ENCODE measurements around the gene SH3BP5L. TPM values are rescaled to one million over a fixed set of nuclear protein-coding genes. Genes with fewer than 3 reads are reported as not detected.
"Not testable (repeated sequence)": the region's sequence is repeated elsewhere in the genome, so short reads cannot be mapped to it uniquely, and the experiment has no call there.

The SH3BP5L gene
- total RNA-seq, 1 donor from 2014 or later, result 25.1 TPM

GRCh38 chr1:248815407-248816034 is 10.2 kb downstream of the SH3BP5L start:
- intact Hi-C loops (cut with DNase I), result no loop called here
- no peak for DNase-seq (ENCODE audit: low spot score)

GRCh38 chr1:248814351-248814750 is 11.4 kb downstream of the SH3BP5L start:
- intact Hi-C loops (cut with DNase I), result no loop called here
- DNase-seq (ENCODE audit: low spot score), result no peak

- intact Hi-C loops (cut with DNase I), result no loop called here
- no peak for DNase-seq (ENCODE audit: low spot score)
Measured at GRCh38 chr1:248813546-248813945, 12.2 kb downstream of the SH3BP5L start.

GRCh38 chr1:248812736-248813425 is 12.8 kb downstream of the SH3BP5L start:
- intact Hi-C loops (cut with DNase I), result no loop called here

GRCh38 chr1:248811514-248812490 is 13.9 kb downstream of the SH3BP5L start:
- DNase-seq (ENCODE audit: low spot score), result no peak
- intact Hi-C loops (cut with DNase I), result no loop called here

More at GRCh38 chr1:248812736-248813425, 12.8 kb downstream of the SH3BP5L start:
- DNase-seq (ENCODE audit: low spot score), result no peak

- DNase-seq (ENCODE audit: low spot score), result no peak
Measured at GRCh38 chr1:248810727-248811513, 14.8 kb downstream of the SH3BP5L start.

GRCh38 chr1:248810000-248810726 is 15.6 kb downstream of the SH3BP5L start:
- intact Hi-C loops (cut with DNase I), result loop anchor here (5.0 kb wide), 1 partner anchor 108 kb away; the partner anchor contains the start of gene OR14I1
- no peak for DNase-seq (ENCODE audit: low spot score)

More at GRCh38 chr1:248810727-248811513, 14.8 kb downstream of the SH3BP5L start:
- intact Hi-C loops (cut with DNase I), result no loop called here

GRCh38 chr1:248808876-248809275 is 16.8 kb downstream of the SH3BP5L start:
- intact Hi-C loops (cut with DNase I), result loop anchor here (5.0 kb wide), 1 partner anchor 107 kb away; the partner anchor contains the start of gene OR14I1
- DNase-seq (ENCODE audit: low spot score), result no peak

- intact Hi-C loops (cut with DNase I), result loop anchor here (1.0 to 5.0 kb wide), 2 partner anchors 105 to 186 kb away; partner anchors contain the start of gene OR14I1
Measured at GRCh38 chr1:248807067-248807737, 18.5 kb downstream of the SH3BP5L start.

GRCh38 chr1:248805876-248806275 is 19.8 kb downstream of the SH3BP5L start:
- intact Hi-C loops (cut with DNase I), result loop anchor here (5.0 kb wide), 1 partner anchor 104 kb away; the partner anchor contains the start of gene OR14I1
- no peak for DNase-seq (ENCODE audit: low spot score)

More at GRCh38 chr1:248807067-248807737, 18.5 kb downstream of the SH3BP5L start:
- DNase-seq (ENCODE audit: low spot score), result peak; percentile 85

- no peak for DNase-seq (ENCODE audit: low spot score)
- intact Hi-C loops (cut with DNase I), result loop anchor here (5.0 kb wide), 1 partner anchor 103 kb away; the partner anchor contains the start of gene OR14I1
Measured at GRCh38 chr1:248804771-248805681, 20.7 kb downstream of the SH3BP5L start.

- DNase-seq (ENCODE audit: low spot score); intact Hi-C loops (cut with DNase I): not testable (repeated sequence)
Measured at GRCh38 chr1:248803501-248803900, 22.2 kb downstream of the SH3BP5L start.

- DNase-seq (ENCODE audit: low spot score), result no peak
Measured at GRCh38 chr1:248802454-248802853, 23.3 kb downstream of the SH3BP5L start.

GRCh38 chr1:248800459-248800858 is 25.3 kb downstream of the SH3BP5L start:
- DNase-seq (ENCODE audit: low spot score), result no peak
- intact Hi-C loops (cut with DNase I), result no loop called here

More at GRCh38 chr1:248802454-248802853, 23.3 kb downstream of the SH3BP5L start:
- intact Hi-C loops (cut with DNase I), result no loop called here

- intact Hi-C loops (cut with DNase I), result no loop called here
- no peak for DNase-seq (ENCODE audit: low spot score)
Measured at GRCh38 chr1:248798791-248799190, 26.9 kb downstream of the SH3BP5L start.

GRCh38 chr1:248794663-248795062 is 31.1 kb downstream of the SH3BP5L start:
- intact Hi-C loops (cut with DNase I), result not testable (repeated sequence)

More at GRCh38 chr1:248794663-248795062, 31.1 kb downstream of the SH3BP5L start:
- DNase-seq (ENCODE audit: low spot score), result not testable (repeated sequence)

All from cardiac septum (tissue), 1 donor.